HG03025 (cell line): ENCODE data around the gene PTPN21.

Experiments used
- ATAC-seq: cut with Tn5 transposase; IDR thresholded peaks from one replicate; pipeline ENCODE4 v1.9.1; 2021; ENCODE audit warnings: mild to moderate bottlenecking, moderate library complexity; ENCODE audit not compliant: unreplicated experiment, low FRiP score

The PTPN21 gene

GRCh38 chr14:88507208-88507607, 47.6 kb downstream of the PTPN21 start:
- no peak for ATAC-seq

- ATAC-seq: no peak
These were observed 49.2 kb downstream of the PTPN21 start for GRCh38 chr14:88505621-88506020.

GRCh38 chr14:88504602-88505001, 50.2 kb downstream of the PTPN21 start:
- no peak for ATAC-seq

- ATAC-seq: no peak
These were observed 50.9 kb downstream of the PTPN21 start for GRCh38 chr14:88503754-88504406.

- no peak for ATAC-seq
These were observed 52.1 kb downstream of the PTPN21 start for GRCh38 chr14:88502740-88503139.

- ATAC-seq: no peak
These were observed 54.2 kb downstream of the PTPN21 start for GRCh38 chr14:88500611-88501010.

GRCh38 chr14:88499225-88499624, 55.6 kb downstream of the PTPN21 start:
- ATAC-seq: no peak

GRCh38 chr14:88496414-88496813, 58.4 kb downstream of the PTPN21 start:
- ATAC-seq: no peak

GRCh38 chr14:88493392-88494185, 61.2 kb downstream of the PTPN21 start:
- no peak for ATAC-seq

GRCh38 chr14:88492272-88493089, 62.3 kb downstream of the PTPN21 start:
- ATAC-seq: peak; percentile 89

GRCh38 chr14:88490168-88490567, 64.6 kb downstream of the PTPN21 start:
- no peak for ATAC-seq

GRCh38 chr14:88488897-88489296, 65.9 kb downstream of the PTPN21 start:
- ATAC-seq: no peak

- no peak for ATAC-seq
These were observed 66.7 kb downstream of the PTPN21 start for GRCh38 chr14:88488081-88488480.

GRCh38 chr14:88482524-88482923, 72.3 kb downstream of the PTPN21 start:
- no peak for ATAC-seq

- ATAC-seq: no peak
These were observed 73.0 kb downstream of the PTPN21 start for GRCh38 chr14:88481794-88482193.

GRCh38 chr14:88481059-88481458, 73.7 kb downstream of the PTPN21 start:
- no peak for ATAC-seq

- ATAC-seq: no peak
These were observed 75.2 kb downstream of the PTPN21 start for GRCh38 chr14:88479574-88479987.

GRCh38 chr14:88478931-88479330, 75.9 kb downstream of the PTPN21 start:
- ATAC-seq: no peak

- ATAC-seq: no peak
These were observed 77.1 kb downstream of the PTPN21 start for GRCh38 chr14:88477513-88478250.

- ATAC-seq: no peak
These were observed 78.0 kb downstream of the PTPN21 start for GRCh38 chr14:88476825-88477224.
